ENCODE measurements around the gene EYS.
A peak's percentile ranks its signal among the peaks of the same experiment; 100 is the strongest.

The EYS gene

GRCh38 chr6:64083261-64083660 is 1623.8 kb downstream of the EYS start:
- ATAC-seq, result no peak

GRCh38 chr6:64081453-64081852 is 1625.6 kb downstream of the EYS start:
- peak; percentile 38; the same call in 1 of the 3 replicates for ATAC-seq

More at GRCh38 chr6:64083261-64083660, 1623.8 kb downstream of the EYS start:
- TF ChIP-seq OSR1 (CRISPR knock-in tag; IDR thresholded peaks at IDR 0.05) (no peak), ESRRG (CRISPR knock-in tag; IDR thresholded peaks at IDR 0.05) (no peak), ZFP3 (CRISPR knock-in tag; IDR thresholded peaks at IDR 0.05) (no peak), ISL1 (CRISPR knock-in tag; IDR thresholded peaks at IDR 0.05) (no peak), PPARA (CRISPR knock-in tag; IDR thresholded peaks at IDR 0.05; ENCODE audit: borderline replicate concordance) (no peak), TCF4 (CRISPR knock-in tag; IDR thresholded peaks at IDR 0.05; ENCODE audit: borderline replicate concordance) (no peak), PATZ1 (CRISPR knock-in tag; IDR thresholded peaks at IDR 0.05; ENCODE audit: borderline replicate concordance) (no peak), ZNF8 (CRISPR knock-in tag; IDR thresholded peaks at IDR 0.05) (no peak), TSHZ2 (CRISPR knock-in tag; IDR thresholded peaks at IDR 0.05) (no peak), CSDC2 (CRISPR knock-in tag; IDR thresholded peaks at IDR 0.05) (no peak), ZC3H10 (CRISPR knock-in tag; IDR thresholded peaks at IDR 0.05) (no peak), CREB5 (CRISPR knock-in tag; IDR thresholded peaks at IDR 0.05; ENCODE audit: low read depth) (no peak), GLIS3 (CRISPR knock-in tag; IDR thresholded peaks at IDR 0.05) (no peak), ZNF565 (CRISPR knock-in tag; conservative IDR thresholded peaks at IDR 0.05; ENCODE audit: low read depth) (no peak), POU6F1 (CRISPR knock-in tag; IDR thresholded peaks at IDR 0.05; ENCODE audit: borderline replicate concordance, low read depth) (no peak), ZFP30 (CRISPR knock-in tag; IDR thresholded peaks at IDR 0.05) (no peak), ZNF70 (CRISPR knock-in tag; IDR thresholded peaks at IDR 0.05) (no peak), SNAI2 (CRISPR knock-in tag; IDR thresholded peaks at IDR 0.05) (no peak), RARB (CRISPR knock-in tag; IDR thresholded peaks at IDR 0.05) (no peak), ARNTL (CRISPR knock-in tag; IDR thresholded peaks at IDR 0.05; ENCODE audit: borderline replicate concordance, low read depth) (no peak)

More at GRCh38 chr6:64081453-64081852, 1625.6 kb downstream of the EYS start:
- no peak for TF ChIP-seq CREB5 (CRISPR knock-in tag; IDR thresholded peaks at IDR 0.05; ENCODE audit: low read depth)
- TF ChIP-seq GLIS3 (CRISPR knock-in tag; IDR thresholded peaks at IDR 0.05), result no peak
- TF ChIP-seq ESRRG (CRISPR knock-in tag; IDR thresholded peaks at IDR 0.05), result no peak
- no peak for TF ChIP-seq ZC3H10 (CRISPR knock-in tag; IDR thresholded peaks at IDR 0.05)
- TF ChIP-seq POU6F1 (CRISPR knock-in tag; IDR thresholded peaks at IDR 0.05; ENCODE audit: borderline replicate concordance, low read depth), result no peak
- 0 out of 2 replicates have a peak, but pooled peaks have one; percentile 18 for TF ChIP-seq ISL1 (CRISPR knock-in tag; IDR thresholded peaks at IDR 0.05)

Data from SK-N-SH treated with all-trans-retinoic acid at 6 μM for 48 hours (cell line).